ENCODE data around the gene PELI1. TPM values are rescaled to one million over a fixed set of nuclear protein-coding genes. Genes with fewer than 3 reads are reported as not detected.
"Not testable (repeated sequence)": the region's sequence is repeated elsewhere in the genome, so short reads cannot be mapped to it uniquely, and the experiment has no call there.

PELI1 gene
- polyA plus RNA-seq, 2 donors = 31.7 to 51.9 TPM

DNA sequence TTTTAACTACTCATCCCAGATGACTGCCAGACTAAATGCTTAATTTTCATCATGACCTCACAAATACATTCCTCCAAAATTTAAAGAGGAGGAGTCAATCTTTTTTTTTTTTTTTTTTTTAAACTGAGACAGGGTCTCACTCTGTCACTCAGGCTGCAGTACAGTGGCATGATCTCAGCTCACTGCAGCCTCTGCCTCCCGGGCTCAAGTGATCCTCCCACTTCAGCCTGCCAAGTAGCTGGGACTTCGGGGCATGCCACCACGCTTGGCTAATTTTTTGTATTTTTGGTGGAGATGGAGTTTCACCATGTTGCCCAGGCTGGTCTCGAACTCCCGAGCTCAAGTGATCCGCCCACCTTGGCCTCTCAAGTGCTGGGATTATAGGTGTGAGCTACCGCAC lies 41.5 kb downstream of the PELI1 start:
- H3K27me3 ChIP-seq (ENCODE audit: control insufficient read depth in 1 of 2, insufficient read depth in 2 of 2, low read length in 2 of 2); H3K4me3 ChIP-seq (ENCODE audit: low read depth in 1 of 2, low read length in 2 of 2); H3K9me3 ChIP-seq (ENCODE audit: control insufficient read depth in 2 of 2, insufficient read depth in 1 of 2, low read depth in 1 of 2, low read length in 1 of 2); H3K36me3 ChIP-seq (ENCODE audit: control insufficient read depth in 2 of 2, insufficient read depth in 2 of 2, low read length in 1 of 2); H3K4me1 ChIP-seq (ENCODE audit: control insufficient read depth in 2 of 2, insufficient read depth in 2 of 2, low read length in 1 of 2); H3K27ac ChIP-seq (ENCODE audit: low read depth in 2 of 2, low read length in 1 of 2): not testable (repeated sequence)
- WGBS, 2 donors = 54 to 76% methylated on average over 7 of the region's 7 CpGs

DNA sequence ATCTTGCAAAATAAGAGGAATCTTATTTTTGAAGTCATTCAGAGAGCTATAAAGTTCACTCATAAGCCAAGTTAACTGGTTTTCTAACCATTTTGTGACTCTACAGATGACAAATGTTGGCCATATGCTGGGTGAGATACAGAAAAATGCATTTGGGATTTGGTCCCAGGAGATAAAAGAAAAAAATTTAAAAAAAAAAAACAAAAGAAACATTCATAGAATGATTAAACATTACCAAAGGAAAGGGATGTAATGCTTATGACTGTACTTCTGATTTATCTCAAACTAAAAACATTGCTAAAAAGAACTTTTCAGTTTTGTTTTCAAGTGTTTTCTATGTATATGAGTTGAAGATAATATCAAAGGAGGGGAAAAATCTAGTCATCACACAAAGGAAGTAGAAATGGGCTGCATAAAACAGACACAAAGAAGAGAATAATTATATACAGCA lies 43.1 kb downstream of the PELI1 start:
- Histone ChIP-seq H3K9me3 (ENCODE audit: control insufficient read depth in 2 of 2, insufficient read depth in 1 of 2, low read depth in 1 of 2, low read length in 1 of 2) (no peaks in the 10 kb centered on the region), H3K4me3 (ENCODE audit: low read depth in 1 of 2, low read length in 2 of 2) (no peak overlapping the region), H3K27ac (ENCODE audit: low read depth in 2 of 2, low read length in 1 of 2) (no peak overlapping the region), H3K4me1 (ENCODE audit: control insufficient read depth in 2 of 2, insufficient read depth in 2 of 2, low read length in 1 of 2) (peaks cover 0 to 2% of the 10 kb centered on the region in 2 donors), H3K36me3 (ENCODE audit: control insufficient read depth in 2 of 2, insufficient read depth in 2 of 2, low read length in 1 of 2) (peaks cover 0 to 4% of the 10 kb centered on the region in 2 donors), H3K27me3 (ENCODE audit: control insufficient read depth in 1 of 2, insufficient read depth in 2 of 2, low read length in 2 of 2) (no peaks in the 10 kb centered on the region)

- WGBS, 2 donors = 91 to 93% methylated on average over 8 of the region's 8 CpGs
- not testable (repeated sequence) for H3K36me3 ChIP-seq (ENCODE audit: control insufficient read depth in 2 of 2, insufficient read depth in 2 of 2, low read length in 1 of 2); H3K4me3 ChIP-seq (ENCODE audit: low read depth in 1 of 2, low read length in 2 of 2); H3K4me1 ChIP-seq (ENCODE audit: control insufficient read depth in 2 of 2, insufficient read depth in 2 of 2, low read length in 1 of 2); H3K27me3 ChIP-seq (ENCODE audit: control insufficient read depth in 1 of 2, insufficient read depth in 2 of 2, low read length in 2 of 2); H3K27ac ChIP-seq (ENCODE audit: low read depth in 2 of 2, low read length in 1 of 2); H3K9me3 ChIP-seq (ENCODE audit: control insufficient read depth in 2 of 2, insufficient read depth in 1 of 2, low read depth in 1 of 2, low read length in 1 of 2)
Measured at GRCh38 chr2:64100584-64100983, 43.6 kb downstream of the PELI1 start.

DNA sequence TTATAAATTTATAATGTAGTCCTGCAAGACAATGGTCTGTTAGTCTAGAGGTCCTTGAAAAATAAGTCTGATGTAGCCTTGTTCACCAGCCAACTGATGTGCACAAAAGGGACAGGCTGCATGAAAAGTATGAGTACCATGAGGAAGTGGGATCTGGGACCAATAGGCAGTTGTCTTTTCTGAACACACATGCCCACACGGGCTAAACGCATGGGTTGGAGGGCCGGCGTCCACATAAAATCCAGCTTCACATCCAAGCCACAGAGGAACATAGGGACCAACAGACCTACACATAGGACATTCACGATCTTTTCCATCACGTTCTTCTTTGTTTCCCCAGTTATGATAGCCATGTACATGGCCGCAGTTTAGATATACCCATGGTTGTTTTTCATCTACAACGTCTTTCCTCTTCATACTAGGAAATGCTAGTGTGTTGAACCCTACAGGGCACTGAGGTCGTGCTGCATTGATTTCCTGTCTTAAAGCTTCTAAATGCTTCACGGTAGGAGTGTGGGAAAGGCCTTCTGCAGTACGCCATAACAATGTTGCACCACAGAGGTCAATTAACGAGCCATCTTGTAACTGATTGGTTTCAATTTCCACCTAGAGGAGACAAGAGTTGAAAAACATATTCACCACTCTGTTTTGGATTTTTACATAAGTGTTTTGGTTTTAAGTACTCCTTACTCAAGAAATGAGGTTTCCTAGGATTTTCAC lies 49.4 kb downstream of the PELI1 start:
- Histone ChIP-seq H3K4me1 (ENCODE audit: control insufficient read depth in 2 of 2, insufficient read depth in 2 of 2, low read length in 1 of 2) (no peaks in the 10 kb centered on the region), H3K9me3 (ENCODE audit: control insufficient read depth in 2 of 2, insufficient read depth in 1 of 2, low read depth in 1 of 2, low read length in 1 of 2) (no peaks in the 10 kb centered on the region), H3K27ac (ENCODE audit: low read depth in 2 of 2, low read length in 1 of 2) (no peak overlapping the region), H3K36me3 (ENCODE audit: control insufficient read depth in 2 of 2, insufficient read depth in 2 of 2, low read length in 1 of 2) (peaks cover 6 to 15% of the 10 kb centered on the region in 2 donors), H3K4me3 (ENCODE audit: low read depth in 1 of 2, low read length in 2 of 2) (no peak overlapping the region), H3K27me3 (ENCODE audit: control insufficient read depth in 1 of 2, insufficient read depth in 2 of 2, low read length in 2 of 2) (no peaks in the 10 kb centered on the region)
- 88 to 91% methylated on average over 12 of the region's 12 CpGs for WGBS, 2 donors

- Histone ChIP-seq H3K27ac (ENCODE audit: low read depth in 2 of 2, low read length in 1 of 2) (no peak overlapping the region), H3K4me3 (ENCODE audit: low read depth in 1 of 2, low read length in 2 of 2) (no peak overlapping the region), H3K27me3 (ENCODE audit: control insufficient read depth in 1 of 2, insufficient read depth in 2 of 2, low read length in 2 of 2) (no peaks in the 10 kb centered on the region), H3K36me3 (ENCODE audit: control insufficient read depth in 2 of 2, insufficient read depth in 2 of 2, low read length in 1 of 2) (peaks cover 6 to 15% of the 10 kb centered on the region in 2 donors), H3K9me3 (ENCODE audit: control insufficient read depth in 2 of 2, insufficient read depth in 1 of 2, low read depth in 1 of 2, low read length in 1 of 2) (no peaks in the 10 kb centered on the region), H3K4me1 (ENCODE audit: control insufficient read depth in 2 of 2, insufficient read depth in 2 of 2, low read length in 1 of 2) (no peaks in the 10 kb centered on the region)
- WGBS, 2 donors = 79 to 84% methylated on average over 4 of the region's 4 CpGs
Measured at GRCh38 chr2:64093341-64093740, 50.9 kb downstream of the PELI1 start.

GRCh38 chr2:64092502-64092901 lies 51.7 kb downstream of the PELI1 start:
- peaks cover 6 to 15% of the 10 kb centered on the region in 2 donors for H3K36me3 ChIP-seq (ENCODE audit: control insufficient read depth in 2 of 2, insufficient read depth in 2 of 2, low read length in 1 of 2)
- 89 to 91% methylated on average over 4 of the region's 4 CpGs for WGBS, 2 donors
- no peaks in the 10 kb centered on the region for H3K4me1 ChIP-seq (ENCODE audit: control insufficient read depth in 2 of 2, insufficient read depth in 2 of 2, low read length in 1 of 2)

GRCh38 chr2:64090264-64090663 lies 54.0 kb downstream of the PELI1 start:
- Histone ChIP-seq H3K4me1 (ENCODE audit: control insufficient read depth in 2 of 2, insufficient read depth in 2 of 2, low read length in 1 of 2) (no peaks in the 10 kb centered on the region), H3K27ac (ENCODE audit: low read depth in 2 of 2, low read length in 1 of 2) (no peak overlapping the region), H3K36me3 (ENCODE audit: control insufficient read depth in 2 of 2, insufficient read depth in 2 of 2, low read length in 1 of 2) (peaks cover 6 to 8% of the 10 kb centered on the region in 2 donors), H3K4me3 (ENCODE audit: low read depth in 1 of 2, low read length in 2 of 2) (no peak overlapping the region), H3K9me3 (ENCODE audit: control insufficient read depth in 2 of 2, insufficient read depth in 1 of 2, low read depth in 1 of 2, low read length in 1 of 2) (no peaks in the 10 kb centered on the region), H3K27me3 (ENCODE audit: control insufficient read depth in 1 of 2, insufficient read depth in 2 of 2, low read length in 2 of 2) (no peaks in the 10 kb centered on the region)
- WGBS, 2 donors = 86% methylated on average over 2 of the region's 2 CpGs

More at GRCh38 chr2:64092502-64092901, 51.7 kb downstream of the PELI1 start:
- Histone ChIP-seq H3K4me3 (ENCODE audit: low read depth in 1 of 2, low read length in 2 of 2) (no peak overlapping the region), H3K27me3 (ENCODE audit: control insufficient read depth in 1 of 2, insufficient read depth in 2 of 2, low read length in 2 of 2) (no peaks in the 10 kb centered on the region), H3K9me3 (ENCODE audit: control insufficient read depth in 2 of 2, insufficient read depth in 1 of 2, low read depth in 1 of 2, low read length in 1 of 2) (no peaks in the 10 kb centered on the region), H3K27ac (ENCODE audit: low read depth in 2 of 2, low read length in 1 of 2) (no peak overlapping the region)

GRCh38 chr2:64086347-64087082 lies 57.7 kb downstream of the PELI1 start:
- Histone ChIP-seq H3K9me3 (ENCODE audit: control insufficient read depth in 2 of 2, insufficient read depth in 1 of 2, low read depth in 1 of 2, low read length in 1 of 2) (no peaks in the 10 kb centered on the region), H3K4me1 (ENCODE audit: control insufficient read depth in 2 of 2, insufficient read depth in 2 of 2, low read length in 1 of 2) (no peaks in the 10 kb centered on the region), H3K27me3 (ENCODE audit: control insufficient read depth in 1 of 2, insufficient read depth in 2 of 2, low read length in 2 of 2) (no peaks in the 10 kb centered on the region), H3K27ac (ENCODE audit: low read depth in 2 of 2, low read length in 1 of 2) (no peak overlapping the region), H3K4me3 (ENCODE audit: low read depth in 1 of 2, low read length in 2 of 2) (no peak overlapping the region), H3K36me3 (ENCODE audit: control insufficient read depth in 2 of 2, insufficient read depth in 2 of 2, low read length in 1 of 2) (peaks cover 0 to 2% of the 10 kb centered on the region in 2 donors)
- WGBS, 2 donors = 91 to 98% methylated on average over 6 of the region's 6 CpGs

- 42 to 51% methylated on average over 2 of the region's 2 CpGs for WGBS, 2 donors
Measured at GRCh38 chr2:64085936-64086335, 58.3 kb downstream of the PELI1 start.

DNA sequence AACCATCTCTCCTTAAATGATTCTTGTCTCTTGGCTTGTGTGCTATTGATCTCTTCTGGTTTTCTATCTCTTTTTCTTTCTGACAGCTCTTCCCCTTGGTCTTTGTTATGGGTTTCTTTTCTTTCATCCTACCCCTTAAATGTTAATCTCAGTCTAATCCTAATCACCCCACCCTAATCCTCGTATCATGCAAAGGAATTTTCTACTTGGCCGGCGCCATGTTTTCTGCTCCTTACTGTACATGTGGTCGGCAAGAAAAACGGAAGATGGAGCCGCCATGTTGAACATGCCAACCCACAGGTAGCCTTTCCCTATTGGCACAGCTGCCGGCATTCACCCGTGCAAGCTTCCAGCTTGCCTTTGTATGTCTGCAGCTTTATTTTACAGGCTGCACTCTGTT lies 63.2 kb downstream of the PELI1 start:
- WGBS, 2 donors = 52 to 53% methylated on average over 8 of the region's 8 CpGs

More at GRCh38 chr2:64085936-64086335, 58.3 kb downstream of the PELI1 start:
- Histone ChIP-seq H3K4me1 (ENCODE audit: control insufficient read depth in 2 of 2, insufficient read depth in 2 of 2, low read length in 1 of 2) (no peaks in the 10 kb centered on the region), H3K4me3 (ENCODE audit: low read depth in 1 of 2, low read length in 2 of 2) (no peak overlapping the region), H3K9me3 (ENCODE audit: control insufficient read depth in 2 of 2, insufficient read depth in 1 of 2, low read depth in 1 of 2, low read length in 1 of 2) (no peaks in the 10 kb centered on the region), H3K36me3 (ENCODE audit: control insufficient read depth in 2 of 2, insufficient read depth in 2 of 2, low read length in 1 of 2) (no peaks in the 10 kb centered on the region), H3K27me3 (ENCODE audit: control insufficient read depth in 1 of 2, insufficient read depth in 2 of 2, low read length in 2 of 2) (no peaks in the 10 kb centered on the region), H3K27ac (ENCODE audit: low read depth in 2 of 2, low read length in 1 of 2) (no peak overlapping the region)

More for the DNA sequence above, 63.2 kb downstream of the PELI1 start:
- H3K9me3 ChIP-seq (ENCODE audit: control insufficient read depth in 2 of 2, insufficient read depth in 1 of 2, low read depth in 1 of 2, low read length in 1 of 2) = no peaks in the 10 kb centered on the region
- no peaks in the 10 kb centered on the region for H3K4me1 ChIP-seq (ENCODE audit: control insufficient read depth in 2 of 2, insufficient read depth in 2 of 2, low read length in 1 of 2)
- no peak overlapping the region for H3K4me3 ChIP-seq (ENCODE audit: low read depth in 1 of 2, low read length in 2 of 2)
- H3K27me3 ChIP-seq (ENCODE audit: control insufficient read depth in 1 of 2, insufficient read depth in 2 of 2, low read length in 2 of 2) = no peaks in the 10 kb centered on the region
- H3K27ac ChIP-seq (ENCODE audit: low read depth in 2 of 2, low read length in 1 of 2) = no peak overlapping the region
- H3K36me3 ChIP-seq (ENCODE audit: control insufficient read depth in 2 of 2, insufficient read depth in 2 of 2, low read length in 1 of 2) = no peaks in the 10 kb centered on the region
